K562 (cell line): ENCODE results near the gene ECSCR. TPM values are rescaled to one million over a fixed set of nuclear protein-coding genes. Genes with fewer than 3 reads are reported as not detected.

ENCODE experiments used
- ATF3 ChIP-seq, 2 experiments: fragments of 450-650 bp in 1 of 2; sonication (generic) in 1 of 2; formaldehyde crosslinking in 1 of 2; IDR thresholded peaks in 1 of 2; conservative IDR thresholded peaks in 1 of 2; 2 replicates each; pipeline versions ENCODE4 v1.6.1 to v1.8.1; 2016 to 2023; ENCODE audit warnings: mild to moderate bottlenecking in 2 of 2, moderate library complexity in 2 of 2, inconsistent platforms in 1 of 2, missing genetic modification reagents in 1 of 2
- ESRRA ChIP-seq: fragments of 450-650 bp; IDR thresholded peaks from 2 replicates; pipeline ENCODE4 v1.6.1; 2014; ENCODE audit warnings: low read depth, mild to moderate bottlenecking, moderate library complexity, borderline replicate concordance
- FOXA3 ChIP-seq, 2 experiments: fragments of 450-650 bp in 1 of 2; sonication (generic) in 1 of 2; formaldehyde crosslinking; IDR thresholded peaks in 1 of 2; conservative IDR thresholded peaks in 1 of 2; 2 replicates each; pipeline versions ENCODE4 v1.4.0 to v1.8.0; 2020 to 2022; ENCODE audit warnings: mild to moderate bottlenecking in 2 of 2, missing genetic modification reagents in 1 of 2
- GATAD2A ChIP-seq: fragments of 450-650 bp; IDR thresholded peaks from 2 replicates; pipeline ENCODE4 v1.6.1; 2017
- HDAC1 ChIP-seq, 2 experiments: fragments of 450-650 bp; IDR thresholded peaks; 2 replicates each; pipeline ENCODE4 v1.6.1; 2016 to 2017; ENCODE audit warnings: inconsistent platforms in 1 of 2, mild to moderate bottlenecking in 1 of 2, moderate library complexity in 1 of 2
- ID3 ChIP-seq, 2 experiments: fragments of 250-450 bp in 1 of 2; fragments of 450-650 bp in 1 of 2; sonication (Bioruptor Pico) in 1 of 2; IDR thresholded peaks; 2 replicates each; pipeline versions ENCODE4 v1.6.1 to v1.8.0; 2016 to 2021; ENCODE audit warnings: mild to moderate bottlenecking in 2 of 2, moderate library complexity in 2 of 2, missing compliant biosample characterization in 1 of 2, missing genetic modification characterization in 1 of 2
- MLLT1 ChIP-seq, 2 experiments: fragments of 450-650 bp; IDR thresholded peaks; 2 replicates each; pipeline ENCODE4 v1.6.1; 2016
- MYC ChIP-seq, 2 experiments: fragments of 250-450 bp in 1 of 2; sonication (Bioruptor Pico) in 1 of 2; IDR thresholded peaks; 2 replicates each; pipeline versions ENCODE4 v1.5.1 to v1.6.1; 2012 to 2021; ENCODE audit warnings: low read depth in 2 of 2, borderline replicate concordance in 1 of 2, improper control_type of control experiment in 1 of 2, low read length in 1 of 2, mild to moderate bottlenecking in 1 of 2, moderate library complexity in 1 of 2
- POLR2G ChIP-seq: fragments of 200-400 bp; formaldehyde crosslinking; IDR thresholded peaks from 2 replicates; pipeline ENCODE4 v1.6.1; 2017; ENCODE audit warnings: low read depth, mild to moderate bottlenecking, antibody characterized with exemption, low read length, moderate library complexity
- SOX6 ChIP-seq: fragments of 450-650 bp; IDR thresholded peaks from 2 replicates; pipeline ENCODE4 v1.6.1; 2014; ENCODE audit warnings: mild to moderate bottlenecking
- TBL1XR1 ChIP-seq, 2 experiments: IDR thresholded peaks; 2 replicates each; pipeline ENCODE4 v1.6.1; 2012; ENCODE audit warnings: improper control_type of control experiment in 2 of 2, low read length in 2 of 2, mild to moderate bottlenecking in 1 of 2
- ZBED1 ChIP-seq: IDR thresholded peaks from 2 replicates; pipeline ENCODE4 v1.6.1; 2014
- ZFP36 ChIP-seq: fragments of 150-350 bp; IDR thresholded peaks from 2 replicates; pipeline ENCODE4 v1.6.1; 2018; ENCODE audit warnings: low read length, low read depth; ENCODE audit not compliant: partially characterized antibody
- ZKSCAN1 ChIP-seq: fragments of 150-350 bp; IDR thresholded peaks from 2 replicates; pipeline ENCODE4 v1.6.1; 2016; ENCODE audit warnings: low read depth, low read length
- ZKSCAN3 ChIP-seq: fragments of 250-450 bp; sonication (Bioruptor Pico); IDR thresholded peaks from 2 replicates; pipeline ENCODE4 v1.4.0; 2020
- ZNF282 ChIP-seq: sonication (generic); formaldehyde crosslinking; IDR thresholded peaks from 2 replicates; pipeline ENCODE4 v1.8.1; 2023; ENCODE audit warnings: missing genetic modification reagents
- ZNF445 ChIP-seq: fragments of 250-450 bp; sonication (Bioruptor Pico); IDR thresholded peaks from 2 replicates; pipeline ENCODE4 v1.4.0; 2020; ENCODE audit warnings: low read depth, mild to moderate bottlenecking, moderate library complexity
- ZNF592 ChIP-seq: fragments of 450-650 bp; IDR thresholded peaks from 2 replicates; pipeline ENCODE4 v1.6.1; 2017; ENCODE audit warnings: antibody characterized with exemption, mild to moderate bottlenecking
- polyA plus RNA-seq, 8 experiments: library from polyadenylated mRNA; depleted of rRNA in 4 of 8; stranded (reverse) in 5 of 8; unstranded in 3 of 8; fragments of >200 nt; fragmentation: Nextera tagmentation in 2 of 8; fragmentation: Illumina TruSeq in 1 of 8; extraction: Ambion mirVana in 2 of 8; extraction: Trizol in 1 of 8; gene quantifications; 2 replicates each; pipeline versions ENCODE4 v1.2.1 to v1.2.3, GENCODE V29; 2011 to 2014; ENCODE audit warnings: inconsistent platforms in 1 of 8, missing spikeins in 1 of 8
- total RNA-seq, 7 experiments: library from RNA; depleted of rRNA in 6 of 7; stranded (reverse); fragments of >200 nt in 6 of 7; fragmentation: Illumina TruSeq in 2 of 7; extraction: Trizol in 2 of 7; gene quantifications; 2 replicates each; pipeline versions ENCODE4 v1.2.1 to v1.2.3, GENCODE V29; 2011 to 2021; ENCODE audit warnings: low replicate concordance in 1 of 7

ECSCR gene
- total and polyA plus RNA-seq, 9 of the 15 experiments (the other 6 are each of a cell fraction or from before 2014, with no cell fraction given): 0.10 to 0.25 (median 0.13) TPM; not detected in 6

GRCh38 chr5:139474890-139475791, 12.6 kb upstream of the ECSCR start (continued):
- peak; percentile 95; the same call in 1 of the 2 replicates for TF ChIP-seq ESRRA
- no peak for TF ChIP-seq ID3 (CRISPR knock-in tag; IDR thresholded peaks at IDR 0.05)
- TF ChIP-seq ID3 (tag; IDR thresholded peaks at IDR 0.05): peak; percentile 62
- TF ChIP-seq GATAD2A: 0 out of 2 replicates have a peak, but pooled peaks have one; percentile 56
- TF ChIP-seq ZBED1: 0 out of 2 replicates have a peak, but pooled peaks have one; percentile 32
- peak; percentile 76 for TF ChIP-seq SOX6
- TF ChIP-seq ZFP36: no peak
- no peak; the same call in 1 of the 2 replicates for TF ChIP-seq POLR2G
- TF ChIP-seq FOXA3 (CRISPR knock-in tag; conservative IDR thresholded peaks at IDR 0.05 in 1 of 2, IDR thresholded peaks at IDR 0.05 in 1 of 2): peak in 1 of 2 experiments; percentile 54; a peak in 1 of 4 replicates
- peak; percentile 82; the same call in 1 of the 2 replicates for TF ChIP-seq ZNF592
- TF ChIP-seq ZNF282 (CRISPR knock-in tag): no peak
- no peak; the same call in 1 of the 2 replicates for TF ChIP-seq ZKSCAN1
- peak in 1 of 2 experiments; percentile 71; a peak in 2 of 4 replicates for TF ChIP-seq HDAC1 (IDR thresholded peaks at IDR 0.05)
- TF ChIP-seq ATF3 (IDR thresholded peaks at IDR 0.05): peak; percentile 96
- TF ChIP-seq ATF3 (CRISPR knock-in tag; conservative IDR thresholded peaks at IDR 0.05): 0 out of 2 replicates have a peak, but pooled peaks have one; percentile 62
- TF ChIP-seq ZNF445 (CRISPR knock-in tag): no peak
- peak in 1 of 2 experiments; percentile 60; a peak in 1 of 4 replicates for TF ChIP-seq TBL1XR1 (IDR thresholded peaks at IDR 0.05; ENCODE audit: low read length in 2 of 2)
- no peak for TF ChIP-seq ZKSCAN3
- TF ChIP-seq MLLT1 (IDR thresholded peaks at IDR 0.05): peak in 1 of 2 experiments; percentile 95; a peak in 2 of 4 replicates
- TF ChIP-seq MYC (IDR thresholded peaks at IDR 0.05; ENCODE audit: low read depth, low read length): peak; percentile 56; the same call in 1 of the 2 replicates
- TF ChIP-seq MYC (CRISPR knock-in tag; IDR thresholded peaks at IDR 0.05; ENCODE audit: borderline replicate concordance, low read depth): 0 out of 2 replicates have a peak, but pooled peaks have one; percentile 49
